Endothelial cell (in vitro differentiated cells): ENCODE measurements around the gene TEDC1. TPM values are rescaled to one million over a fixed set of nuclear protein-coding genes. Genes with fewer than 3 reads are reported as not detected.

Source experiments
- DNase-seq: peaks from one replicate; pipeline ENCODE4 v3.0.0; 2021; ENCODE audit warnings: low spot score
- H3K27ac Mint-ChIP-seq: one replicate; pipeline ENCODE4 v1.8.0; 2021; ENCODE audit warnings: mixed read lengths, inconsistent platforms; ENCODE audit not compliant: unreplicated experiment
- H3K27me3 Mint-ChIP-seq: one replicate; pipeline ENCODE4 v1.8.0; 2021; ENCODE audit warnings: mild to moderate bottlenecking, moderate library complexity, mixed read lengths, inconsistent platforms; ENCODE audit not compliant: unreplicated experiment
- H3K36me3 Mint-ChIP-seq: one replicate; pipeline ENCODE4 v1.8.0; 2021; ENCODE audit warnings: mild to moderate bottlenecking, low read depth, mixed read lengths, inconsistent platforms; ENCODE audit not compliant: unreplicated experiment
- H3K4me1 Mint-ChIP-seq: one replicate; pipeline ENCODE4 v1.8.0; 2021; ENCODE audit warnings: mild to moderate bottlenecking, mixed read lengths, inconsistent platforms; ENCODE audit not compliant: unreplicated experiment
- H3K4me3 Mint-ChIP-seq: one replicate; pipeline ENCODE4 v1.8.0; 2021; ENCODE audit warnings: mild to moderate bottlenecking, mixed read lengths, inconsistent platforms; ENCODE audit not compliant: unreplicated experiment
- H3K9me3 Mint-ChIP-seq: one replicate; pipeline ENCODE4 v1.8.0; 2021; ENCODE audit warnings: mixed read lengths, inconsistent platforms; ENCODE audit not compliant: unreplicated experiment
- total RNA-seq: library from RNA; stranded (reverse); fragmentation: NEBNext Ultra II Directional; extraction: Animal tissue kit (Norgen Biotek cat#: 25700); gene quantifications from one replicate; pipeline ENCODE4 v1.2.1, GENCODE V29; 2021; ENCODE audit not compliant: unreplicated experiment
- TF ChIP-seq, protein P1 (sequence below): fragments of 200-600 bp; sonication (generic); IDR thresholded peaks from one replicate; pipeline ENCODE4 v1.5.0; 2021; ENCODE audit warnings: antibody characterized with exemption; ENCODE audit not compliant: unreplicated experiment

The TEDC1 gene
- total RNA-seq, 1 donor from 2014 or later: 11.5 TPM

DNA sequence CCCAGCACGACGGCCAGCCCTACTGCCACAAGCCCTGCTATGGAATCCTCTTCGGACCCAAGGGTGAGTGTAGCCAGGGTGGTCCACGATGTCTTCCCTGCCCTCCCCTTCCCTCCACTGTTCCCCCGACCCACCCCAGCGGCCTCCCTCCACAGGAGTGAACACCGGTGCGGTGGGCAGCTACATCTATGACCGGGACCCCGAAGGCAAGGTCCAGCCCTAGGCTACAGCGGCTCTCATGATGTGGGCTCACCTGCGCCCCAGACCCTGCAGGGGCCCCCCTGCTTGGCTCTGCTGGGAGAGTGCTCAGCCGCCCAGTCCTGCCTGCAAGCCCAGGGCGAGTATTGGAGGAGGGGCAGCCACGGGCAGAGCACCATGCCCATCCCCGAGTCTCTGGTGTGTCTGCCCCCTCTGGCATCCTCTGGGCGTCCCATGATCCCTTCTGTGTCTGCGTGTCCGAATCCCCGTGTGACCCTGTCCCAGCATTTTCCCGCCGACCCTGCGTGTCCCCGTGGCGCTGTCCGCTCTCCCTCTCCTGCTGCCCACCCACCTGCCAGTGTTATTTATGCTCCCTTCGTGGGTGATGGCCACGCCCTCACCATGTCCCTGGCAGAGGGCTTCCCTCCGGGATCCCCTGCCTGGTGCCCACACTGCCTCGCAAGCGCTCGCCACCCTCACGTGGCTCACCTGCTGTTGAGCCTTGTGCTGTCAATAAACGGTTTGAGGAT lies 11.5 kb upstream of the TEDC1 start:
- TF ChIP-seq, protein P1, sequence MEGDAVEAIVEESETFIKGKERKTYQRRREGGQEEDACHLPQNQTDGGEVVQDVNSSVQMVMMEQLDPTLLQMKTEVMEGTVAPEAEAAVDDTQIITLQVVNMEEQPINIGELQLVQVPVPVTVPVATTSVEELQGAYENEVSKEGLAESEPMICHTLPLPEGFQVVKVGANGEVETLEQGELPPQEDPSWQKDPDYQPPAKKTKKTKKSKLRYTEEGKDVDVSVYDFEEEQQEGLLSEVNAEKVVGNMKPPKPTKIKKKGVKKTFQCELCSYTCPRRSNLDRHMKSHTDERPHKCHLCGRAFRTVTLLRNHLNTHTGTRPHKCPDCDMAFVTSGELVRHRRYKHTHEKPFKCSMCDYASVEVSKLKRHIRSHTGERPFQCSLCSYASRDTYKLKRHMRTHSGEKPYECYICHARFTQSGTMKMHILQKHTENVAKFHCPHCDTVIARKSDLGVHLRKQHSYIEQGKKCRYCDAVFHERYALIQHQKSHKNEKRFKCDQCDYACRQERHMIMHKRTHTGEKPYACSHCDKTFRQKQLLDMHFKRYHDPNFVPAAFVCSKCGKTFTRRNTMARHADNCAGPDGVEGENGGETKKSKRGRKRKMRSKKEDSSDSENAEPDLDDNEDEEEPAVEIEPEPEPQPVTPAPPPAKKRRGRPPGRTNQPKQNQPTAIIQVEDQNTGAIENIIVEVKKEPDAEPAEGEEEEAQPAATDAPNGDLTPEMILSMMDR: no peak
- no peak overlapping the region for H3K27ac Mint-ChIP-seq
- H3K9me3 Mint-ChIP-seq: no peaks in the 10 kb centered on the region
- peaks cover 7% of the 10 kb centered on the region for H3K36me3 Mint-ChIP-seq
- peak overlapping the region; percentile 47 for H3K4me3 Mint-ChIP-seq
- DNase-seq: no peak
- H3K27me3 Mint-ChIP-seq: peaks cover 38% of the 10 kb centered on the region
- peaks cover 21% of the 10 kb centered on the region for H3K4me1 Mint-ChIP-seq

DNA sequence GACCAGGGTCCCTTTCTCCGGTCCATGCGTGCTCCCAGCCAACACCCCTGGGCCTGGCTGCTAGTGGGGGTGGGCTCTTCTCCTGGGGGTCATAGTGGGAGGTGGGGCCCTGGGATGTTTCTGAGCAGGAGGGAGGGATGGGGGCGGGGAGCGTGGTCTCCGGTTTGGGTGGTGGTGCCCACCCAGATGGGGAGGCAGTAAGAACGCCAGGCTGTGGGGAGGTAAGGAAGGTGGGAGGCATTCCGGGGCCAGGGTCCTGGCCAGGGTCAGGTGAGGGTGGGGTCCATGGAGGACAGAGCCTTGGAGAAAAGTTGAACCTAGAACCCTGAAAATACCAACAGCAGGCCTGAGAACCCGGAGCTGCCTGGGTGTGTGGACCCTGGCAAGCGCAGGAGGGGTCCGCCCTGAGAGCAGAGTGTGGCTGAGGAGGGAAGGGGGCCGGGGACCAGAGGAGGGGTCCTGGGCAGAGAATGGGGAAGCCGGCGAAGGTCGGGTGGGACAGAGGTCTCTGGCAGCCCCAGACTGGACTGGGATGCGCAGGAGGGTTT lies 10.8 kb upstream of the TEDC1 start:
- TF ChIP-seq, protein P1: no peak
- peaks cover 22% of the 10 kb centered on the region for H3K4me1 Mint-ChIP-seq
- no peak for DNase-seq
- no peaks in the 10 kb centered on the region for H3K9me3 Mint-ChIP-seq
- no peak overlapping the region for H3K4me3 Mint-ChIP-seq
- peak overlapping the region; percentile 91 for H3K27ac Mint-ChIP-seq
- H3K36me3 Mint-ChIP-seq: peaks cover 7% of the 10 kb centered on the region
- peaks cover 39% of the 10 kb centered on the region for H3K27me3 Mint-ChIP-seq

DNA sequence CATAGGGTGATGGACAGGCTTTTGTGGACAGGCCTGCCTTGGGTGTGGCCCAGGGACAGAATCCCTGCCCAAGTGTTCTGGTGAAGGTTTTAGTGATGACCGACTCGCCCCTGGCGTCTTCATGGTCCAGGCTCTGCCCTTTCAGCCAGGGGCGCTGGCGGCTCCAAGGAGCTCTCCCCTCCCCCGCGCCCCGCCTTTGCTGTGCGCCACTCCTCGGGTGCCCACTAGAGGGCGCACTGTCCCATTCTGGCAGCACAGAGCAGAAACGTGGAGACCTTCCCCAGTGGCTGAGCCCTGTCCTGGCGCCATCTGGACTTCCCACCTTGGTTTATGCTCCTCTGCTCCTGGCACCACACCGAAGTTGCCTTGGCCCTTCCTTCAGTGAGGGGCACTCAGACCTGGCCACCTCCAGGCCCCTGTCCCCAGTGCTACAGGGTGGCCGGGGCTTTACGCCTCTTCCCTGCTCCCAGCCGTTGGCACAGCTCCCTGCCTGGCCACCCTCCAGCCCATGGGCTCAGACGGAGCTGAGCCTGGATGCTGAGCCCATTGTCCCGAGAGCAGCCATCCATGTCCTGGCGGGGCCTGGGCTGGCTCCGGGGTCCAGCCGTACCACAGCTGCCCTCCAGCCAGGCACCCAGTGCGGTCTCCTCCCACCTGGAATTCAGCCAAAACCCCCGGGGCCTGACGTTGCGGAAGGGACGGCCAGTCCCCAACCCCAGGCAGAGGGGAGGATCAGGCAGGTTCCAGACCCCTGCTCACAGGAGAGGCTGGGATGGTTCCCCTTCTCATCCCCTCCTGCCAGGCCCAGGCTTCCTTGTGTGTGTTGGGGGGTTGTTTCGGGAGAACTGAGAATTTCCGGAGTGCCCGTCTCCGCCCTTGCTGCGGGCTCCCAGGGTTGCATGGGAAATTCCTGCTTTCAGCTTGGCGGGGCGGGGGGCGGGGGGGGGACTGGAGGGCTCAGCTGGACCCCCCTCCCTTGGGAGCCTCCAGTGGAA lies 9.9 kb upstream of the TEDC1 start:
- peak; percentile 99 for DNase-seq
- TF ChIP-seq, protein P1: peak; percentile 97
- peaks cover 7% of the 10 kb centered on the region for H3K36me3 Mint-ChIP-seq
- peaks cover 22% of the 10 kb centered on the region for H3K4me1 Mint-ChIP-seq
- peak overlapping the region; percentile 91 for H3K27ac Mint-ChIP-seq
- H3K4me3 Mint-ChIP-seq: no peak overlapping the region
- peaks cover 41% of the 10 kb centered on the region for H3K27me3 Mint-ChIP-seq
- no peaks in the 10 kb centered on the region for H3K9me3 Mint-ChIP-seq

DNA sequence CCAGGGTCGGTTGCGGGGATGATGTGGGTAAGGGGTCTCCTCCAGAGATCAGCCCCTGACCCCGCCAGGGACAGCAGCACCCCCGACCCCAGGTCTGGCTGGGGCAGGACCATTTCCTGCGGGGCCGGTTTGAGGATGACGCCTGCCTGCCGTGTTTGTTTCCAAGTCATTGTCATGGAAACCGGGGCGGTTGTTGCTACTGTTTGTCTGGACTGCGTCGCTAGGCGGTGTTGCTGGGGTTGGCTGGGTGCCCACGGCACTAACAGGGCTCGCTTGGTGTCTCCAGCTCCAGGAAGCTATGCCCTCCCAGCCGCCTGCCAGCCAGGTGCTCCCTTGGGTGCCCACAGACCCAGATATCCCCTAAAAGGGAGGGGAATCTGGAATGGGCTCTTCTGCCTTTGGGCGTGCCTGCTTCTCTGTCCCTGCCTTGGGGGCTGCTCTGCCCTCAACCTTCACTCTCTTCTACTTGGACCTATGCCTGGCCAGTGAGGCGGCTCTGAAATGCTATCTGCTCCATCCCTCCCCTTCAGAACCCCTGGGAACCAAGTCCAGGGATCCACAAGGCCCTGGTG lies 9.1 kb upstream of the TEDC1 start:
- Mint-ChIP-seq H3K27me3 (peaks cover 37% of the 10 kb centered on the region), H3K9me3 (no peaks in the 10 kb centered on the region), H3K4me3 (peak overlapping the region; percentile 73), H3K4me1 (peaks cover 19% of the 10 kb centered on the region), H3K27ac (peak overlapping the region; percentile 95), H3K36me3 (peaks cover 7% of the 10 kb centered on the region)
- TF ChIP-seq, protein P1: peak; percentile 10
- peak; percentile 87 for DNase-seq
